ENCODE results near the gene RSU1.

DNA sequence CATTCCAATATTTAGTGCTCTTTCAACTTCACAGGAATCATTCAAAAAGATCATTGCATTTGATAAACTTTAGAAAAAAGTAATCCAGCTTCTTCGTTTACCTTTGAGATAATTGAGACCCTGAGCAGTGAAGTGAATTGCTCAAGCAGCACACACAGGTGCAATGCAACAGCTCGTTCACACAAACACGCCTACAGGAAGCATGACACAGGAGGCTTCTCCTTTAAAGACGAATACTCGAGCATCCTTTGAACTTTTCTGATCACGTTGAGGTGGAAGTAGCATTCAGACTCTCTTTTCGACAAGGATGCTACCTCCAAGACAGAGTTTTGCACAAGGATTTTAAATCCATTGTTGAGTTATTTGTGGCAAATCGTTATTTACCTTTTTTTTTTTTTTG lies 18.0 kb upstream of the RSU1 start:
- TF ChIP-seq, protein P1, sequence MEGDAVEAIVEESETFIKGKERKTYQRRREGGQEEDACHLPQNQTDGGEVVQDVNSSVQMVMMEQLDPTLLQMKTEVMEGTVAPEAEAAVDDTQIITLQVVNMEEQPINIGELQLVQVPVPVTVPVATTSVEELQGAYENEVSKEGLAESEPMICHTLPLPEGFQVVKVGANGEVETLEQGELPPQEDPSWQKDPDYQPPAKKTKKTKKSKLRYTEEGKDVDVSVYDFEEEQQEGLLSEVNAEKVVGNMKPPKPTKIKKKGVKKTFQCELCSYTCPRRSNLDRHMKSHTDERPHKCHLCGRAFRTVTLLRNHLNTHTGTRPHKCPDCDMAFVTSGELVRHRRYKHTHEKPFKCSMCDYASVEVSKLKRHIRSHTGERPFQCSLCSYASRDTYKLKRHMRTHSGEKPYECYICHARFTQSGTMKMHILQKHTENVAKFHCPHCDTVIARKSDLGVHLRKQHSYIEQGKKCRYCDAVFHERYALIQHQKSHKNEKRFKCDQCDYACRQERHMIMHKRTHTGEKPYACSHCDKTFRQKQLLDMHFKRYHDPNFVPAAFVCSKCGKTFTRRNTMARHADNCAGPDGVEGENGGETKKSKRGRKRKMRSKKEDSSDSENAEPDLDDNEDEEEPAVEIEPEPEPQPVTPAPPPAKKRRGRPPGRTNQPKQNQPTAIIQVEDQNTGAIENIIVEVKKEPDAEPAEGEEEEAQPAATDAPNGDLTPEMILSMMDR (IDR thresholded peaks at IDR 0.05): no peak
- TF ChIP-seq POLR2A (IDR thresholded peaks at IDR 0.05): no peak

All from uterus (tissue), 2 donors.